RPMI7951 (cell line): ENCODE results near the gene IWS1. TPM values are rescaled to one million over a fixed set of nuclear protein-coding genes. Genes with fewer than 3 reads are reported as not detected.
"Not testable (repeated sequence)": the region's sequence is repeated elsewhere in the genome, so short reads cannot be mapped to it uniquely, and the experiment has no call there.

Experiments
- DNase-seq: peaks from one replicate; pipeline ENCODE4 v3.0.0-alpha.2; 2012; ENCODE audit warnings: low read depth
- total RNA-seq: library from RNA; depleted of rRNA; stranded (reverse); fragments of >200 nt; shearing (Covaris generic); gene quantifications from 2 replicates; pipeline ENCODE4 v1.2.3, GENCODE V29; 2014; rRNA removed

Gene IWS1
- total RNA-seq, result 53.9 and 54.0 TPM in 2 replicates

DNA sequence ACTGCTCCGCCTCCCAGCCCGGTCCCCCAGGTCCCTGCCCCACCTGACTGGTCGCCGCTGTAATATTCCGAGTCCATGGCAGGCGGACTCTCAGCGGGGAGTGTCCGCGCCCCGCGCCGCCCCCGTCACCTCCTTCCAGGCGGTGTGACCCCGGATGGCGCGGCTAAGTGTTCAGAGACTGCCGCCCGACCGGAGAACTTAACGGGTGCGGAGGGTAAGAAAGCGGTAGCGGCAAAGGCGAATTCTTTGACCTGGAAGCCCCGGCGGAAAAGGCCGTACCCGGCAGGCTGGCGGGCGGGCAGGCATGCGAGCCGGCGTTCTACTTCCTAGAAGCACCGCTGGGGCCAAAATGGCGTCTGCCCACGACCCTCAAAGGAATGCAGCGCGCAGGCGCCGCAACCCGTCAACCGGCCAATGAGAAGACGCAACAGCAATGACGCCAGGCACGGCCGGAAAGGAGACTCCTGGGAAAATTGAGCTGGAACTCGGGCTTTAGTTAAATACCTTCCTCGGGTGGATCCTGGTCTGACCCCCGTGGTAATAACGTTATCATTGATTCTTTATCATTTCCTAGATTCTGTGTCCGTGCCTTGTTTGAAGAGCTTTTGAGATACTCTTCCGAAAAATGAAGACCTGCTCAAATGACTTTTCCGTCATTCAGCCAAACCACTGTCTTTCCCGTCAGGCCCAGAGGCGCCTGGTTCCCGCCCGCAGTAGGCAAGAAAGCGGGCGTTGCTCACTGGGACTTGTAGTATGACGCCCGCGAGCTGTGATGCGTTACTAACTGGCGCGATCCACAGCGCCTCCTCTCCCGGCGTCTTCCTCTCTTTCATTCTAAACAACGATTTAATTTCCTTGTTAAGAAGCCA lies at the start of gene IWS1:
Gene IWS1 (minus strand): TSS at position 358 of the 869 bp plus-strand sequence. CDS start 281 bp downstream, at position 77.
- DNase-seq, result peak; percentile 96

DNA sequence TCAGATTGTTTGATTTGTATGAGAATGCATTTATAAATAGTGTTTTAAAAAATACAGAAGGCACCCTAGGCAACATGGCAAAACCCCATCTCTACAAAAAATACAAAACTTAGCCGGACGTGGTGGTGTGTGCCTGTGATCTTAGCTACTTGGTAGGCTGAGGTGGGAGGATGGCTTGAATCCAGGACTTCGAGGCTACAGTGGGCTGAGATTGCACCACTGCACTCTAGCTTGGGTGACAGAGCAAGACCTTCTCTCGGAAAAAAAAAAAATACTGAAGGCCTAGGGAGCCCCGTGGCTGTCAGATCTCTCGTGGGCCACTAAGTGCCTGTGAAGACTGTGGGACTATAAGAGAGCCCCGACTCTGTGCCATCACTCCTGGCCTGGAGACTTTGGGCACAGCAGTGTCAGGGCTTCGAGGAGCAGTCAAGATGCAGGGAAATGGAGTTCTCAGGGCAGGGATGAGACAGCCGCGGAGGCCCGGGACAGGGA lies 49.7 kb upstream of the IWS1 start:
- peak; percentile 64 for DNase-seq

DNA sequence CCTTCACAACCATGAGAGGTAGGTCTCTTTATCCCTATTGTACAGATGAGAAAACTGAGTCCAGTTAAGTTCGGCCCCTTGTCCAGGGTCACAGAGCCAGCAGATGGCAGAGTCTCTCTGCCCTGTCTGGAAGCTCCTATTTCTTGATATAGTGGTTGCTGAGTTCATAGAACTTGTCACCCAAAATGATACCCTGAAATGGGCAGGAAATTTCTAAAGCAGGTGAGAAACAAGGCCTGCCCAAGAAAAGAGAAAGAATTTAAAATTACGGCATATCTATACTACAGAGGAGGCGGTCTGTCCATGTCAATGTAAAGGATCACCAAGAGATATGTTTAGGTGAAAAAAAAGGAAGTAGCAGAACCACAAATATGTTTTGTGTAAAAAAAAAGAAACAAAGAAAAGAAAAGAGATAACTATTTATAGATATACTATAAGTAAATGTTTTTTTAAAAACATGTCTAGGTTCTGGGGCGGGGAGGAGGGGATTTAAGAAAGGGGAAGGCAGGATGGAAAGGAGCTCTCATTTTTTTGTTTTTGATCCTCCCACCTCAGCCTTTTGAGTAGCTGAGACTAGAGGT lies 49.0 kb upstream of the IWS1 start:
- no peak for DNase-seq

DNA sequence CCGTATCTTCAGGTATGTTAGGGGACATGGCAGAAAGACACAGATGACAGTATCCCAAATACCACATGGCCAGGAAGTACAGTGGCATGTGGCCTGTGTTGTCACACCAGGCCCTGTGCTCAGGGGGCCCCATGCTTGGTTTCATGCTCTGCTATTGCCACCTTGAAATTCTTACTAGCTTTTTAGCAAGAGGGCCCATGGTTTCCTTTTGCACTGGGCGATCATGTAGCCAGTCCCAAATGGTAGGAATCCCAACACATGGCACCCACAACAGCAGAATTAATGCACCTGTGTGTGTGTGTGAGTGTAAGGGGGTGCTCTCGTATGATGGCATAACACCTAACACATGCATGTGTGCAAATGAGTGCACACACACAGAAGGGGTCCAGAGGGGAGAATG lies 48.4 kb upstream of the IWS1 start:
- no peak for DNase-seq

DNA sequence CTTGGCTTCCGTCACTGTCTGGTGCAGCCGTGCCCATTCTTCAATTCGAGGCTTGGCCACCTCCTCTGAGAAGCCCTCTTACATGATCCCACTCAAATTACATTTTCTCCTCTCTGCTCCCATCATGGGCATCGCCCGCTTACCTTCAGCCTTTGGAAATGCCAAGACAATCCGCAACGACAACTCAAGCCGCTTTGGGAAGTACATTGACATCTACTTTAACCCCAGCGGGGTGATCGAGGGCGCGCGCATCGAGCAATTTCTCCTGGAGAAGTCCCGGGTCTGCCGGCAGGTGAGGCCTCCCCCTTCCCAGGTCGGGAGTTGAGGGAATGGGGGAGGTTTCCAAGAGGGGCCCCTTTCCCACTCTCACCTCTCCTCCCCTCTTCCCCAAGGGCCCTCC lies 47.5 kb upstream of the IWS1 start:
- no peak for DNase-seq

DNA sequence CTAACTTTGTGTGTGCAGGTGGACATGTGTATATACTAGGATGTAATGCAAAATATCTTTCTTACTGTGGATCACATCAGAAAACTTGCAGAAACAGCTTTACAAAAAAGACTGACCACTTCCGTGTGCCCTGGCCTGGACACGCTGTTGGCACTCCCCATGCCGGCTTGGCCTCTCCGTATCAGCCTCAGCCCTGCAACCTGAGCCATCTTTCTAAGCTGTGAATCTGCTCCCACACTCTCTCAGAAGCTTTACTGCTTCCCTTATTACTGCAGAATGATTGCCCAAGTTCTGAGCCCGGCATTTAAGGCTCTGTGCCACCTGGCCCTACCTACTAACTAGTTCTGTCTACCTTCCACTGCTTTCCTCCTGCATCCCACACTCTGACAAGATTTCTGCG lies 47.0 kb upstream of the IWS1 start:
- DNase-seq, result no peak

DNA sequence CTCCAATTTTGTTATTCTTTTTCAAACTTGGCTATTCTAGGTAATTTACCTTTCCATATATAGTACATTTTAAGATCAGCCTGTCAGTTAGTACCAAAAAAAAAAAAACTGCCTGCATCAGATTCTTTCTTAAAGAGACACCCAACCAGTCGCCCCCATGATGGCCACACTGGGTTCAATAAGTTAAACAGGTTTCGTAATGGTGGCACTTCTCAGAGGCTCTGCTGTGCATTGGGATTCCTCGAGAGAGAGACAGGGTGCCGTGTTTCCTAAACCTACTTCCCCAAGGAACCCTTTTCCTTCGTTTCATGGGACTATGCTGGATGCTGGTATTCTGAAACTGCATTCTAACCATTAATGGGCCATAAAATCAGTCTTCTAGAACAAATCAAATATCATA lies 46.6 kb upstream of the IWS1 start:
- no peak for DNase-seq

DNA sequence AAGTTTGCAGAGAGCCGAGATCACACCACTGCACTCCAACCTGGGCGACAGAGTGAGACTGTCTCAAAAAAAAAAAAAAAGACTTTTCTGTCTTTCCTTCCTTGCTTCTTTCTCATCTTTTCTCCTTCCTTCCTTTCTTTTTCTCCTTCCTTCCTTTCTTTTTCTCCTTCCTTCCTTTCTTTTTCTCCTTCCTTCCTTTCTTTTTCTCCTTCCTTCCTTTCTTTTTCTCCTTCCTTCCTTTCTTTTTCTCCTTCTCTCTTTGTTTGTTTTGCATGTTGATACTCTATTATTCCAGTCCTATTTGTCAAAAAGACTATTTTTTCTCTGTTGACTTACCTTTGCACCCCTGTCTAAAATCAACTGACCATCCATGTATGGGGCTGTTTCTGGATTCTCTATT lies 46.1 kb upstream of the IWS1 start:
- not testable (repeated sequence) for DNase-seq

DNA sequence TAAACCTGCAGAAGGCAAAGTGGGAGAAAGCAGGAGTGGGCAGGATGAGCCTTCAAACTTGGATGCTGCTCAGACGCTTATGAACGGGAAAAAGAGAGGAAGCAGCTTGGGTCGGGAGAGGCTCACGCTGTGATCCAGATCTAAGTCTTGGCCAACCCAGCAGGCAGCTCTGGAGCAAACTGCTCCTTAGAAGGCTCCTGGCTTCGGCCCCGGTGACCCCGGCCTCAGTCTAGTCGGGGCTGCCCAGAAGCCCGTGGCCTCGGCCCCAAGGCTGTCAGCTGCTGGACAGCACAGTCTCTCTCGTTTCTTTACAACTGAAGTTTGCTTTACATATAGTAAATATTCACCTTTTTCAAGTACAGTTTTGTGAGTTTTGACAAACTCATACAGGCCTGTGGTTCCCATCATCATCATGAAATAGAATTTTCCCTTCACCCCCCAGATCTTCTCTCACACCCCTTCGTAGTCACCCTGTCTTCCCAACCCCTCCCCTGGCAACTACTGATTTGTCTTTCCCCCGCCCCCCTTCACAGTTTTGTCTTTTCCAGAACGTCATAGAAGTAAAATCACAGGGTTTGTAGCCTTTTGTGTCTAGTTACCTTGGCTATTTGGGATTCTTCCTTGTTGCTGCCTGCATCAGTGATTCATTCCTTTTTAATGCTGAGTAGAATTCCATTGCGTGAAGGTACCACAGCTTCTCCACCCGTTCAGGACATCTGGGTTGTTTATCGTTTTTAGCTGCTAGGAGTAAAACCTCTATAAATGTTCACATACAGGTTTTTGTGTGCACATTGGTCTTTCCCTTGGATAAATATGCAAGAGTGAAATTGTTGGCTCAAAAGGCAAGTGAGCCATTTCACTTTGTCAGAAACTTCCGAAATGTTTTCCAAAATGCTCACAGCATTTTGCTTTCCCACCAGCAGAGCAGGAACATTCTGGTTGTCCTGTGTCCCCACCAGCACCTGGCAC lies 44.3 kb upstream of the IWS1 start:
- DNase-seq, result peak; percentile 49

DNA sequence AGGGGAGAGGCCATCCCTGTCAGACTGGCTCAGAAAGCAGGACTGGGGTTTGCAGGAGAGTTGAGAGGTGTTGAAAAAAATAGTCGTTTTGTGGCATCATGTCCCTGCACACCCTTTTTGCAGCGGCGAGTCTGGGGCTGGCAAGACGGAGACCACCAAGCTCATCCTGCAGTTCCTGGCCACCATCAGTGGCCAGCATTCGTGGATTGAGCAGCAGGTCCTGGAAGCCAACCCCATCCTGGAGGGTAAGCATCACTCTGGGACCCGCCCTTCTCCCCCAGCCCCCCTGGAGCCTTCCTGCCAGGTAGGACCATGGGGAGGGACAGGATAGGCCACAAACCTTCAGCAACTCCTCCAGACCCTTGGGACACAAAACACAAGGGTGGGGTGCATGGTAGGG lies 43.4 kb upstream of the IWS1 start:
- no peak for DNase-seq

DNA sequence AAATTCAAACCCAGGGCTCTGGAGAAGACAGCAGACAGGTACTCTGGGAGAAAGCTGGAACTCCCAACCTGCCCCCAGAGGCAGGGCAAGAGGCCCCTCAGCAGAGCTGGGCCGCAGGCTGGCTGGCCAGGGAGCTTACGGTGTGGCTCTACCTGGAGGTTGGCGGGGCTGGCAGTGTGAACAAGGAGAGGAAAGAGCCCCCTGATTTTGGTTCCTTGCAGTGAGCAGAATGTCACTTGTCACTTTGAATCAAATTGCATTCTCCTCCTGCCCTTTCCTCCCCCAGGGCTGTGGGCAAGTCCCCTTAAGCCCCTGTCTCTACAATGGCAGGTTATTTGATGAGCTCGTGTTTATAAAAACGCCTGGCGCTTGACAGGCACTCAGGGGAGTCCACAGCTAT lies 41.8 kb upstream of the IWS1 start:
- no peak for DNase-seq

DNA sequence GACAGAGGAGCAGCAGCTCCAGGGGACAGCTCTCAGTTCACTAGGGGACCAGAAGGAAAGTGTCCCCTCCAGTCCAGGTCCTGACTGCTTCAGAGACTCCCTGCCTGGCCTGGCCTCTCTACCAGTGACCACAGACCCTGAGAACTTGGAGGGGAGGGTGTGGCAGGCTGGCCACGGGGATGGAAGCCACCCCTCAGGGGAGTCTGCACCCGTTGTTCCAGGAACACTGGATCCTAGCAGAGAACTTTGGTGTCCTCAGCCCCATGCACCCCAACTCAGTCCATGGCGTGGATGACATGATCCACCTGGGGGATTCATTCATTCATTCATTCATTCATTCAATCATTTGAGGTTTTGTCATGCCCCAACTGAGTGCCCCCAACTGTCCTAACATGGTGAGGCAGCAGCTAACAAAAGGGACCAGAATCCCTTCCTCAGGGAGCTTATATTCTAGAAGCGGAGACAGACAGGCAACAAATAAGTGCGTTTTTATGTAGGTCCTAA lies 41.1 kb upstream of the IWS1 start:
- DNase-seq, result no peak

DNA sequence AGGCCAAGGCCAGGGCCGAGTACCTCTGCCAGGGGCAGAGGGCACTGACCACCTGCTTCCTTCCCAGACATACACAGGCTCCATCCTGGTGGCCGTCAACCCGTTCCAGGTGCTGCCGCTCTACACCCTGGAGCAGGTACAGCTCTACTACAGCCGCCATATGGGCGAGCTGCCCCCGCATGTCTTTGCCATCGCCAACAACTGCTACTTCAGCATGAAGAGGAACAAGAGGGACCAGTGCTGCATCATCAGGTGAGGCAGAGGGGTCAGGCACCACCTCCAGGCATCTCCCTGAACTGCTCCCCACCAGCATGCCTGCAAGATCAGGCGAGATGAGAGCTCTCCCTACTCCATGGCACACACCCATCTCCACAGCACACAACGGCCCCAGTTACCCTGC lies 40.3 kb upstream of the IWS1 start:
- no peak for DNase-seq

DNA sequence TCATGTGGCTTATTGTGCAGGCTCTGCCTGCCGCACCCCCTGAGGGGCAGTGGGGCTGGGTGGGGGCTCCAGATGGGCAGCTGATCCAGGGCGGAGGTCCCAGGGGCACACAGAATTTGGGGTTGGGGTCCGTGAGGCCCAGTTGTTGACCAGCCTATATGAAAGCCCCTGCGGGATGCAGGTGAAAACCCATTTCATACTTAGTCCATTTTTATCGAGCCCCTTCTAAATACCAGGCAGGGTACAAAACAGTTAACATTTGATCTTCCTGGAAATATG lies 39.8 kb upstream of the IWS1 start:
- DNase-seq, result no peak

DNA sequence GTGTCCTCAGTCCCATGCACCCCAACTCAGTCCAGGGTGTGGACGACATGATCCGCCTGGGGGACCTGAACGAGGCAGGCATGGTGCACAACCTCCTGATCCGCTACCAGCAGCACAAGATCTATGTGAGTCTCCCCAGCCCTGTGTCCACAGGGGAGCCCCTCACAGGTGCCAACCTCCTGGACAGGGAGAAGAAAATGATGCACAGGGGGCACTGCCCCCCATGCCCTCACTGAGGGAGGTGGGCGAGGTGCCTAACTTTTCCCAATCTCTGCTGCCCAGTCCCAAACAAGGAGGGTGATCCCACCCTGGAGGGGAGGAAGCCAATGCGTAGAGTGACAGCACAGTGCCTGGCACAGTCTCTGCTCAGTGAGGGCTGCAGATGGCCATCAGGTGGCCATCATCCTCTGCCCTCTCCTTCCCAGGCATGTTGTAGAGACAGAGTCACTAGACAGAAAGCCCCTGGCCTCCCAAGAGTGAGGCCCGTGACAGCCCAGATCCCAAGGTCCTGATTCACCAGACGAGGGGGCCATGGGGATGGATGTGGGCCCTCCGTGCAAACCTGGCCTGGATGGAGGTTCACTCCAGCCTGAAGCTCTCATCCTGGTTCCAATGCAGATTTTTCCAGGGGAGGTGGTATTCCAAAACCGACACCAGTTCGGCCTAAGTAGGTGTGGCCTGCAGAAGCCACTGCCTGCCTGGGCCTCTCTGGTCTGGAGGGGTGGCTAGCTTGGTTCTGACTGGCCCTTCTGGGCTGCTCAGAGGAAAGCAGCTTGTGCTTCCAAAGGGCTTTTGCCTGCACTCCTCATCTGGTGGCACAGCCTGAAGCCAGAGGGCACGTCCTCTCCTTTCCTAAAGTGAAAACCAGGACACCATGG lies 39.2 kb upstream of the IWS1 start:
- DNase-seq, result no peak

DNA sequence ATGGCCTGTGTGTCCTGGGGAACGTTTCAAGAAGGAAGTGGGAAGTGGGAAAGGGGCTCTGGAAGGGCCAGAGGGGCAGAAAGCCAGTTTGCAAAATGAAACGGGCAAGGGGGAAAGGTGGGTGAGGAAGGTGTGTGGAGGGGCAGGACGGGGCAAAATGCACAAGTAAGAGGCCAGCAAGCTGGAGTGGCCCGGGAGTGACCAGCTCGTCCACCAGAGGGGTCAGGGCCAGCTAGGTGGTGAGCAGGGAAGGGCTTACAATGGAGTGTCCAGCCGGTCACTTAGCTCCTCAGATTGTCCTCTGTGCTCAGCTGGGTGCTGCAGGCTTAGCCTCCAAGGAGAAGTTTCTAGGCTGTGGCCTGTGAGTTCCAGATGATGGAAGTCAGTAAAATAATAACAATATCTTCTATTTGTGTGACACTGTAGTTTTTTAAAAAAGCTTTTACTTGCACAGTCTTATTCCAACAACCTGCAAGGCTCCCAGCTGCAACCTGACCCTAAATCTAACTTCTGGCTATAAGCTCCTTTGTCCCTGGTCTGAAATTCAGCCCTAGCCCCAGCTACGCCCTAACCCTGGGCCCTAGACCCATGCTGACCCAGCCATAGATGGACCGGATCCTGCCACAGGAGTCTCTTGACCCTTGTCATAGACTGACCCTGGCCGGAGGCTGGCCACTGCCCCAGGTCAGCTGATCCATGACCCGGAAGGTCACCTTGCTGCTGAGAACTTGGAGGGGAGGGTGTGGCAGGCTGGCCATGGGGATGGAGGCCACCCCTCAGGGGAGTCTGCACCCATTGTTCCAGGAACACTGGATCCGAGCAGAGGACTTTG lies 38.4 kb upstream of the IWS1 start:
- no peak for DNase-seq

DNA sequence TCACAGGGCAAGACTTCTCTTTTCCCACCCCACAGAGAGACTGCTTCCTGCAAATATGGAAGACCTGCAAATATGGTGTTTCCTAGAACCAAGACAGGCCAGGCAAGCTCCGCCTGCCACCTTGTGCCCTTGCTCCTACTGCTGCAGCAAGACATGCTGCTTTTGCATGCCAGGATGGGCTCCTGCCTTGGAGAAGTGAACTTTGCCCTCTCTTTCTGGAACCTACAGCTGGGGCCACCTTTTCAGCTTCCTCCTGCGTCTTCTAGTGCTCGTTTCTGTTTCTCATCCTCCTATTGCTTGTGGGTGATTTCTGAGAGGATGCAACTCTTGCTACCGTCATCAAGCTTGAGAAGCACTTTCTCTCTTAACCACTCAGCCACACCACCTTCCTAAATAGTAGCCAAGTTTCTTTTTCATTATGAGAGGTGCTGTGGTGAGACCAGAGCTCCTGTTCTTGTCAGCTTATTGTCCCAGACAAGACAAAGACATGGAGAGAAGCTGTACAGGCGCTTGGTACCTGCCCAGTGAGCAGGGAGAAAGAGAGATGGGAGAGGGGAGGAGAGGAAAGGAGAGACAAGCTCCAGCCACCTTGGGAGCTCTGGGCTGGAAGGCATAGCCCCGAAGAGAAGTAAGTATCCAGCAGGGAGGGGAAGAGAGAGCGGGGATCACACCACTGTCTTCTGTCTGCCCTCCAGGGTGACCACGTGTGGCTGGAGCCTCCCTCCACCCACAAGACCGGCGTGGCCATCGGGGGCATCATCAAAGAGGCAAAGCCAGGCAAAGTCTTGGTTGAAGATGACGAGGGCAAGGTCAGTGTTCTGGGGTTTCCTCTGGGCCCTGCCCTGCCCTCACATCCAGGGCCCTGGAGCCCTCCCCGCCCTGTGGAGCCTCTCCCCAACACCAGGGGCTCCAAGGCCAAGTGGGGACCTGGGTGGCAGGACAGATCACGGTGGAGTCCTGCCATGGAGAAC lies 37.5 kb upstream of the IWS1 start:
- no peak for DNase-seq

DNA sequence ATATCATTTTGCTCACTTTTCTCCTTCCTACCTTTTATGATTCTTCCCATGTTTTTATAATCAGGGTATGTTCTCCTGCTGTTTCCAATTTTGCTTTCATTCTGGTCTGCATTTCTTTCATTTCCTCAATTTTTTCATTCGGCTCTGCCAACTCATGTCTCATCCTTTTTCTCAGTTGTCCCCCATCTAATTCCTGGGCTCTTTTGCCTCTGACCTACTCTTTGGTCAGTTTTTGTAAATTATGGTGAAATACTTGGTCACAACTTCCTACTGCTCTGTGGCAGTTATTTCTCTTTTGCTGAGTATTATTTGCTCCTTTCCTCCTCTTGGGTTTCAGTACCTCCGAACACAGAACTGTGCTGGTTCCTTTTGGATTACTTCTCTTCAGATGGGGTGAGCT lies 36.6 kb upstream of the IWS1 start:
- DNase-seq, result no peak

DNA sequence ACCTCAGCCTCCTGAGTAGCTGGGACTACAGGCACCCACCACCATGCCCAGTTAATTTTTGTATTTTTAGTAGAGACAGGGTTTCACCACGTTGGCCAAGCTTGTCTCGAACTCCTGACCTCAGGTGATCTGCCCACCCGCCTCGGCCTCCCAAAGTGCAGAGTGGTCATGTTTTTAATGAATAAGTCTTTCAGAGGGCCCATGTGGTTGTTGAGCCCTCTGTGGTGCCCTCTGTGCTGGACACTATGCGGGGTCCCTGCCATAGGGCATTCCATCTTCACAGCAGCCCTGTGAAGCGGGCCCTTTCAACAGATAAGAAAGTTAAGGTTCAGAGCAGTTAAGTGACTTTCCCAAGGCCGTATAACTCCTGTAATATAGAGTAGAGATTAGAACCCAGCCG lies 35.1 kb upstream of the IWS1 start:
- DNase-seq, result no peak
